Upper lobe of left lung (tissue), 4 donors: ENCODE measurements around the gene GALNT18.

Experiments
- CTCF ChIP-seq, 6 experiments: fragments of 450-650 bp in 4 of 6; fragments of 200-600 bp in 2 of 6; sonication (generic) in 2 of 6; IDR thresholded peaks; one replicate each; pipeline ENCODE4 v1.5.1; 2016 to 2019; ENCODE audit warnings: antibody characterized with exemption in 6 of 6
- POLR2A ChIP-seq, 4 donors: fragments of 450-650 bp; IDR thresholded peaks; one replicate each; pipeline ENCODE4 v1.5.1; 2016 to 2017; ENCODE audit warnings: antibody characterized with exemption in 4 of 4, mild to moderate bottlenecking in 2 of 4

GRCh38 chr11:11471201-11471600, 150.6 kb downstream of the GALNT18 start:
- TF ChIP-seq POLR2A (IDR thresholded peaks at IDR 0.05): no peak
- TF ChIP-seq CTCF (IDR thresholded peaks at IDR 0.05): no peak
